Raji (cell line): ENCODE results near the gene RNF227.

Experiments
- POLR2A ChIP-seq: IDR thresholded peaks from 2 replicates; pipeline ENCODE4 v1.6.1; 2011; ENCODE audit warnings: low read depth, low read length, control low read depth; ENCODE audit not compliant: insufficient read depth

Gene RNF227

DNA sequence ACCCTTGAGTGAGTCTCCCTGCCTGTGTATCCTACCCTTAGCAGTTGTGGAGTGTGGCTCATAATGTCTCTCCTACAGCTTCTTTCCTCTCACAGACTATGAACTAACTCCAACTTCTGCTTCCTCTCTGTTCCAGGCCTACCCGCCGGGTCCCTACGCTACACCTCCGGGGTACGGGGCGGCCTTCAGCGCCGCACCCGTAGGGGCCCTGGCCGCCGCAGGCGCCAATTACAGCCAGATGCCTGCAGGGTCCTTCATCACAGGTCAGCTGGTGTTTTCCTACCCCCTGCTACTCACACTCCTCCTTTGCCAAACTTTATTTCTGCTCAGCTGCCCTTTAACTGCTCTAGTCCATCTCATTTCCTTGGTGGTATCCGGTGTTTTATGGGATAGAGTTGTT lies 5.4 kb downstream of the RNF227 start:
- no peak for TF ChIP-seq POLR2A

DNA sequence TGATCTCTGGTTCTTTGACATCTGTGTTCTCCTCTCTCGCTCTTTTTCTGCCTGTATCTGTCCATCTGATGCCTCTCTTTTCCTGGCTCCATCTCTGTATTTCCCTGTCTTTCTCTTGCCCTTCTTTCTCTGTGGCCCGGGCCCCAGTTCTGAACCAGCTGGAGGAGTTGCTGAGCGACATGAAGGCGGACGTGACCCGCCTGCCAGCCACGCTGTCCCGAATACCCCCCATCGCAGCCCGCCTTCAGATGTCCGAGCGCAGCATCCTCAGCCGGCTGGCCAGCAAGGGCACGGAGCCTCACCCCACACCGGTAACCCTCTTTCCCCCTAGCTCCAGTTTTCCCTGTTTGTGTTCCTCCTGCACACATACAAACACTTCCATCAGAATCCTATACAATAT lies 5.8 kb downstream of the RNF227 start:
- TF ChIP-seq POLR2A = no peak

DNA sequence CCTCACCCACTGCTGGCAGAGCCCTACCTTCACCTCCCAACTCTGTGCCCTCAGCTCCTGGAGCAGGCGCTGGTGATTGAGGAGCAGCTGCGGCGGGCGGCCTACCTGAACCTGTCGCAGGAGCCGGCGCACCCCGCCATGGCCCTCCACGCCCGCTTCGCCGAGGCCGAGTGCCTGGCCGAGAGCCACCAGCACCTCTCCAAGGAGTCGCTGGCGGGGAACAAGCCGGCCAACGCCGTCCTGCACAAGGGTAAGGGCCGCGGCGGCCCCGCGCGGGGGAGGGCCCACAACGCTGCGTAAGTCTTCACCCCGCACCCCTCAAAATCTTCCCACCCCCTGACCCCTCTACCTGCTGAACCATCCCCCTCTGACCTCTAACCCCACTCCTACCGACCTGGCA lies 7.0 kb downstream of the RNF227 start:
- TF ChIP-seq POLR2A = no peak

DNA sequence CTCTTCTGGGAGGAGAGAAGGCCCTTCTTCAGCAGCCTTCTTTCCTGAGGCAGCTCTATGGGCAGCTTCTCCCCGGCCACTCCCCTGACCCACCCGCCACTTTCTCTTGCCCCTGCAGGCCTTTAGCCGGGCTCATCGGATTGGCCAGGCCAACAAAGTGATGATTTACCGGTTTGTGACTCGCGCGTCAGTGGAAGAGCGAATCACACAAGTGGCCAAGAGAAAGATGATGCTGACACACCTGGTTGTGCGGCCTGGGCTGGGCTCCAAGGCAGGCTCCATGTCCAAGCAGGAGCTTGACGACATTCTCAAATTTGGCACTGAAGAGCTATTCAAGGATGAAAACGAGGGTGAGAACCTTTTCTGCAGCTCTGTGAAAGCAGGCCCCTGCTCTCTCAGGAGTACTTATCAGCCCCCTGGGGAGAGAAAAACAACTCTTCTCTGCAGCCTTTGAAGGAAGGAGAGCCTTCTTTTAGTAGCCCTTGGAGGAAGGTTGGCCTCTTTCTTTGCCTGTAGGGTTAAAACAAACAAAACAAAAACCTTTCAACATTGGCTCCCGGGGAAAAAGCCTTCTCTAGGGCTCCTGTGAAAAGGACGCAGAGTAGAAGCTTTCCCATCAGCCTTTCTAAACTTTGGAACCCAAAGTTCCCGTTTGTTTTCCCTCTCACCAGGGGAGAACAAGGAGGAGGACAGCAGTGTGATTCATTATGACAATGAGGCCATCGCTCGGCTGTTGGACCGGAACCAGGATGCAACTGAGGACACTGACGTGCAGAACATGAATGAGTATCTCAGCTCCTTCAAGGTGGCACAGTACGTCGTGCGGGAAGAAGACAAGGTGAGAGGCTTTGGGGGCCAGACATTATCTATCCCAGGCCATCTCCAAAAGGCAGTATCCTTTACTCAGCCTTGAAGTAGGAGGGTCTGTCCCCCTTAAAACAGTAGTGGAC lies 12.7 kb downstream of the RNF227 start:
- no peak for TF ChIP-seq POLR2A

DNA sequence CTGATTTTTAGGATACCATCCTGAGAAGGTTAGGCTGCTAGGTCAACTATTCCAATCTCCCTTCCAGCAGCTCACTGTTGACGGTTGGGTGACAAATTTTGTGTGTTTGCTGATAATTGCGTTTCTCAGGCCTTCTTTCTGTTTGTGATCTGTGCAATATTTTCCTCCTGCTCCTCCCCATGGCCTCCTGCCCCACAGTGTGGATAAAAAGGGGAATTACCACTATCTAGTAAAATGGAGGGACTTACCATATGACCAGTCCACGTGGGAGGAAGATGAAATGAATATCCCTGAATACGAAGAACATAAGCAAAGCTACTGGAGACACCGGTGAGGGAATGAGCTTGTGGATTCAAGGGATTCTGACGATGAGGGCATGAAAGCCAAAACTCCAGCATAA lies 18.3 kb downstream of the RNF227 start:
- TF ChIP-seq POLR2A = no peak

DNA sequence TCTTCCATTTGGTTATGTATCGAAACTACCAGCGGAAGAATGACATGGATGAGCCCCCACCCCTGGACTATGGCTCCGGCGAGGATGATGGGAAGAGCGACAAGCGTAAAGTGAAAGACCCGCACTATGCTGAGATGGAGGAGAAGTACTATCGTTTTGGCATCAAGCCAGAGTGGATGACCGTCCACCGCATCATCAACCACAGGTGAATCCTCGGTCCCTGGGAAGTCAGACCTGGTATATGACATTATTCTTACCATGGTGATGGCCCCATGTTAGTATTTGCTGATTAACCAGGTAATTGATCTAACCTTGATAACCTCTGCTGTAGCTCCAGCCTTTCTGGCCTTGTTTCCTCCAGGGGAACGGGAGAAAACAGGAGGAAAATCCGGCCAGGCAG lies 19.0 kb downstream of the RNF227 start:
- TF ChIP-seq POLR2A = no peak

DNA sequence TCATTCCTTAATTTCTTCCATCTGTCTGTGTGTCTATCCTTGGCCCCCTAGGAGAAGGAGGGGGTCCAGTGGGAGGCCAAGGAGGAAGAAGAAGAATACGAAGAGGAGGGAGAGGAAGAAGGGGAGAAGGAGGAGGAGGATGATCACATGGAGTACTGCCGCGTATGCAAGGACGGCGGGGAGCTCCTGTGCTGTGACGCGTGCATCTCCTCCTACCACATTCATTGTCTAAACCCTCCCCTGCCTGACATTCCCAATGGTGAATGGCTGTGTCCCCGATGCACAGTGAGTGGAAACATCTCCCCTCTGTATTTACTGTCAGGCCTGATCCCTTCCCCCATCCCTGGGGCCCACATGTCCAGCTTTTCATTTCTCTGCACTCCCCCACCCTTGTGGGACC lies 21.2 kb downstream of the RNF227 start:
- no peak for TF ChIP-seq POLR2A

DNA sequence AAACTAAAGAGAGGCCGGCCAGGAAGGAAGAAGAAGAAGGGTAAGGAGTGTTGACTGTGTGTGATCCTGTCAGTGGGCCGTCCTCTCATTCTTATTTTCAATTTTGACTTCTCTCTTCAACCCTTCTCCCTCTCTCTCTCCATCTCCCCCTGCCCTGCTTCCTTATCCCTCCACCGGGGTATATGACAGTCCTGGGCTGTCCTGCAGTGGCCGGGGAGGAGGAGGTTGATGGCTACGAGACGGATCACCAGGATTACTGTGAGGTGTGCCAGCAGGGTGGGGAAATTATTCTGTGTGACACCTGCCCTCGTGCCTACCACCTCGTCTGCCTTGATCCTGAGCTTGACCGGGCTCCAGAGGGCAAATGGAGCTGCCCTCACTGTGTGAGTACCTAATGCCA lies 21.9 kb downstream of the RNF227 start:
- no peak for TF ChIP-seq POLR2A

DNA sequence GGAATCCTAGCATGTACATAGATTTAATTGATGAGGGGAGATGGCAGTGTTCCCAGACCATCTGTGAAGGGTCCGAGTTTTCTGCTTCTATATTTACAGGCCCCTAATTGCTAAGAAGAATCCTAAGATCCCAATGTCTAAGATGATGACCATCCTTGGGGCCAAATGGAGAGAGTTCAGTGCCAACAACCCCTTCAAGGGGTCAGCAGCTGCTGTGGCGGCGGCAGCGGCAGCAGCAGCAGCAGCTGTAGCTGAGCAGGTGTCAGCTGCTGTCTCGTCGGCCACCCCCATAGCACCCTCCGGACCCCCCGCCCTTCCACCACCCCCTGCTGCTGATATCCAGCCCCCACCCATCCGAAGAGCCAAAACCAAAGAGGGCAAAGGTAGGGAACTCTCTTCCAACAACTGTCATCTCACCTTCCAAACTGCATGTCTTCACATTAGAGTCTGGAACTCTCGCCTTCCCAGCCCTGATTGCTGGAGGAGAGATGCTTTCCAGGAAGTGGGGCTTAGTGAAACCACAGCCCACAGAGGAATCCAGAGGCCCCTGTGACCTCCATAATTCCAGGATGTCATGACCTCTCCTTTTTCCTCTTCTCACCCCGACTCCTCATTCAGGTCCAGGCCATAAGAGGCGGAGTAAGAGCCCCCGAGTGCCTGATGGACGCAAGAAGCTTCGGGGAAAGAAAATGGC lies 22.8 kb downstream of the RNF227 start:
- TF ChIP-seq POLR2A = no peak

DNA sequence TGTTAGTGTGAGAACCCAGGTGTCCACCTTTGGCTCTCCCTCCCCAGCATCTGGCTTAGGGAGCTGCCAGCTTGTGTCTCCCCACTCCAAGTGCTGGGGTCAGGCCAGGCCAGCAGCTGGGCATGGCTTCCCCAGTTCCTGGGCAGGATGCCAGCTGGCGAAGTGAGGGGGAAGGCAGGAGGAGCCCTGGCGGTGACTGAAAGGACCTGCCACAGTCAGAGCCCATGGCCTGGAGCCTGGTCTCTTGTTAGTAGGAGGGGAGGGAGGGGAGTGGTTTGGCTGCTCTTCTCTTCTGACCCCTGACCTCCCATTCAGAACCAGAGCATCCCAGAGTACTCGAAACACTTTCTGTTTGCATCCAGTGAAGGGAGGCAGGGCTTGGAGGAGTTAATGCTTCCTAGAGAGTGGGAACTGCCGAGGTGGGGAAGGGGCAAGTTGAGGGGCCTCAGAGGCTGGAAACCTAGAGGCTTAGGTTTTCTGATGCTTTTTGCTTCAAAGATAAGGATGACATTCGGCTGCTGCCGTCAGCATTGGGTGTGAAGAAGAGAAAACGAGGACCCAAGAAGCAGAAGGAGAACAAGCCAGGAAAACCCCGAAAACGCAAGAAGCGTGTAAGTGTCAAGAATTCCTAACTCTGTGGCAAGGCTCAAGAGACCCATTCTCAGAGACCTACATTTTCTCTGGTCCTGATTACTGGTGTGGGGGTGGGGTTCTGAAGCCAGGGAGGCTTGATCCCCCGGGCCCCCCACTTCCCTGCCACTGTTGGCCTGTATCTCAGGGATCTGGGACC lies 26.7 kb downstream of the RNF227 start:
- TF ChIP-seq POLR2A = no peak

DNA sequence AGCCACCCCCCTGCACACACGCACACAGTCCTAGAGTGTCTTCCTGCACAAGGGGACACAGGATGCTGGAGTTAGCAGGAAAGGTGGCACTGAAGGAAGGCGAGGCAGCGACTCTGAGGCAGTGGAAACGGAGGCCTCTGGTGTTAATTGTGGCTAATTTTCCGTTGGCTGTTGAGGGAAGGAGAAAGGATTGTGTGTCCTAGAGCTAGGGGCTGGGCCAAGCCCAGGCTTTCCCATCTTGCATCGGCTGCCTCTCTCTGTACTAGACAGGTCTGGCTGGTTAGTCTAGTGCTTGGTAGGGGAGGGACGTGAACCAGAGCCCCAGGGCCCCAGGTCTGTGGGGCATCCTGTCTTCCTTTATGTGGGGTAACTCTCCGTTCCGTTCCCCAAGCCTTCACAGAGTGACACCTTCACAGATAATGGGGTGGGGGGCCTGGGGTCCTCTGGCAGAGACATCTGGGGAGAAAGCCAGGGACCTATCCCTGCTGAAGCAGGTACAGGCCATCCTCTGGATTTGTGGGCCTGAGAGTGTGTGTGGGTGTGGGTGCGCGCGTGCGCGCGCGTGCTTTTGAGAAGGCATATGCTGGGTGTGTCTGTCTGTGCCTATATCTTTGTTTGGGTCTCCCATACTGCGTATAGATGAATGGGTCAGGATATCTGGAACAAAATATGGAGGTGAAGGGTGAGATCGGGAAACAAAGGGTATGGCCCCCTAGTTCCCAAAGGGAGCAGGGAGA lies 27.7 kb downstream of the RNF227 start, which contains the start of gene CHD3:
Gene CHD3, plus strand, starts transcription at position 606 of the 737 bp plus-strand sequence. CDS start 212 bp downstream, outside the sequence.
- TF ChIP-seq POLR2A = no peak

DNA sequence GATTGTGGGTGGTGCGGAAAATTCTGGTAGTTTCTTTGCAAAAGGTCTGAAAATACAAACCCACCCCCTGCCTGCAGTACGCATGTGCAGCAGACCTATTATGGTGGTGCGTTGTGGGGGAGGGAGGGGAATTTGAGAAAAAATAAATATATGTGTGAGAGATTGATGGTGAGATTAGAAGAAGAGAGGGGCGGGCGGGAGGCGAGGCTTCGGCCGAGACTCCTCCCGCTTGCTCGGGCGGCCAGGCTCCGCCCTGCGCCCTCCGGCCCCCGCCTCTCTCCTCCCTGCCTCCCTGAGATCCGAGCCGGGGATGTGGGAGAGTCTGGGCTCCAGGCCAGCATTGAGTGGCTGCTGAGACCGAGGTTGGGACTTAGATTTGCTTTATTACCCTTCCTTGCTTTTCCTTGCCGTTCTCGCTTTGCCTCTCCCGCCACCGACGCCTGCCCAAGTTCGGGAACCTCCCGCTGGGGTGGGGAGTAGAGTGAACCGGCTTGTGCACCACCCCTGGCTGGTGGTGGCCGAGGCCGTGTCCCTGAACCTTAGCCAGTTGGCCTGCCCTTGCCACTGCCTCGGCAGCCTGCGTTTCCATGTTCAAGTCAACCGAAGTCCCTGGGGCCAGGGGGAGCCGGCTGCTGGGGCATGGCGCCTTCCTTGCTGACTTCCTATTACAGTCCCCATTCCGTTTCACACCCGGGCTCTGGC lies 28.5 kb downstream of the RNF227 start:
- 0 out of 2 replicates have a peak, but pooled peaks have one; percentile 19 for TF ChIP-seq POLR2A

DNA sequence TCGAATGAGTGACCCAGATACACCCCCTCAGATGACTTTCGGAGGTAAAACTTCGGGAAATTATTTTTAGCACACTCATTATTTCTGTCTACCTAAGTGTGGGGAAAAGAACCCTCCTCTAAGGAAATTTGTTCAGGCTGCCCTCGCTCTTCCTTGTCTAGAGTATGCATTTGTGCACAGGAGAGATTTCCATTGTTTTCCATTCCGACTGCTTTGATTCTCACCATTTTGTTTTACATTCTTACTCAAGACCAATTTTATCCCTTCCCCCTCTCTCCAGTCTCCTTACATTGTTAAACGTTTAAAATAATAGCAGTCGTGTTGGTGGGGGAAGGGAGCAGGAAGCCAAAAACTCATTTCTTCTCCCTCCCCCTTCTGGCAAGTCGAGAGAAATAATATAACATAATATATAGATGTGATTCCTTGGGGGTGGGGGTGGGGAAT lies 29.0 kb downstream of the RNF227 start:
- peak; percentile 10; the same call in 1 of the 2 replicates for TF ChIP-seq POLR2A

DNA sequence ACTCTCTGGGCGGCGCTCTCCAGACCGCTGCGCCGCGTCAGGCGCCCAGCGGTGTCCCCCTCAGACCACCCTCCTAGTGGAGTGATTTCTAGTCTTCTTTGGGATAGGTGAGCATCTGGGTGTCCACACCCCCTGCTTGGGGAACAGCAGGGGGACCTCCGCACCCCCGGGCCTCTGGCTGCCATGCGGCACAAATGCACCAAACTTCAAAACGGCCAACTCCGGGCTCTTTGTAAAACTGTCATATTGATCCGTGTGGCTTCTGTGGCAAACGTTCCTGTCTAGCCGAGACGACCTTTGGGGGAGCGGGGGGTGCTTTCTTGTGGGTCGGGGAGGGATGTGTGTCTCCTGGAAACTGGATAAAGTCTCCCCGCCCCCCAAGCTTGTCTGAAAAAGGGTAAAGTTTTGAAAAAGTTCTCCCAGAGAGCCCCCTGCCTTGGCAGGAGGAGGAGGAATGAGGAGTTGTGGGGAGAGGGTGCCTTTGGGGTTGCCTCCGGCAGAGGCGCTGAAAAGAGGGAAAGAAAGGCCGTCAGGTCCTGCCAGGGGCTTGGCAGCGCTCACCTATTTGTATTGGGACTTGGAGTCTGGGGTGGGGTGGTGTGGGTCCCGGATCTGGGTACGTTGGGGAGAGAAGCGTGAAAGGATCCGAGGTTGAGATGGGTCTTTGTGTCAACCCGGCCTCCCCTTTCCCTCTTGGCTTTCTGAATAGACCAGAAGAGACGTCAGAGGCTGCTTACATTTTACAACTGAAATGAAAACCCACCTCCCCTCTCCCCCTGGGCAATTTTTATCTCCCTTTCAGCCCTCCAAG lies 29.7 kb downstream of the RNF227 start:
- no peak for TF ChIP-seq POLR2A
